ENCODE results near the gene PCDHGA11.
"Not testable (repeated sequence)": the region's sequence is repeated elsewhere in the genome, so short reads cannot be mapped to it uniquely, and the experiment has no call there.

Gene PCDHGA11

GRCh38 chr5:141420855-141421488 lies at the start of gene PCDHGA11:
Gene PCDHGA11, plus strand, starts transcription at chr5:141421051. Its CDS starts 177 bp downstream, at chr5:141421228.
- DNase-seq (ENCODE audit: low read depth): peak; percentile 36

GRCh38 chr5:141371572-141372475 lies 49.0 kb upstream of the PCDHGA11 start:
- no peak overlapping the region for H3K4me3 ChIP-seq (ENCODE audit: low read depth, low read length)
- no peak for DNase-seq (ENCODE audit: low read depth)

More at GRCh38 chr5:141420855-141421488, at the start of gene PCDHGA11:
- H3K4me3 ChIP-seq (ENCODE audit: low read depth, low read length): peak within 1 kb of the TSS; percentile 60

GRCh38 chr5:141373673-141374317 lies 47.1 kb upstream of the PCDHGA11 start, which contains the start of gene PCDHGA6:
Gene PCDHGA6, plus strand, starts transcription at chr5:141373891. Its CDS starts 193 bp downstream, at chr5:141374084.
- H3K4me3 ChIP-seq (ENCODE audit: low read depth, low read length): peak within 1 kb of the TSS; percentile 49
- DNase-seq (ENCODE audit: low read depth): no peak

GRCh38 chr5:141374627-141375026 lies 46.2 kb upstream of the PCDHGA11 start:
- DNase-seq (ENCODE audit: low read depth): no peak
- H3K4me3 ChIP-seq (ENCODE audit: low read depth, low read length): no peak overlapping the region

GRCh38 chr5:141375444-141376155 lies 45.3 kb upstream of the PCDHGA11 start:
- DNase-seq (ENCODE audit: low read depth); H3K4me3 ChIP-seq (ENCODE audit: low read depth, low read length): not testable (repeated sequence)

GRCh38 chr5:141382469-141383294 lies 38.2 kb upstream of the PCDHGA11 start, which contains the start of gene PCDHGA7:
Gene PCDHGA7, plus strand, starts transcription at chr5:141382742. Its CDS starts 158 bp downstream, at chr5:141382900.
- H3K4me3 ChIP-seq (ENCODE audit: low read depth, low read length): peak within 1 kb of the TSS; percentile 61
- no peak for DNase-seq (ENCODE audit: low read depth)

- peak overlapping the region; percentile 61 for H3K4me3 ChIP-seq (ENCODE audit: low read depth, low read length)
- DNase-seq (ENCODE audit: low read depth): no peak
Measured at GRCh38 chr5:141383345-141383744, 37.5 kb upstream of the PCDHGA11 start.

GRCh38 chr5:141384471-141385267 lies 36.2 kb upstream of the PCDHGA11 start:
- no peak overlapping the region for H3K4me3 ChIP-seq (ENCODE audit: low read depth, low read length)
- DNase-seq (ENCODE audit: low read depth): no peak

- peak within 1 kb of the TSS; percentile 39 for H3K4me3 ChIP-seq (ENCODE audit: low read depth, low read length)
- not testable (repeated sequence) for DNase-seq (ENCODE audit: low read depth)
Measured at GRCh38 chr5:141387557-141388311, 33.1 kb upstream of the PCDHGA11 start, which contains the start of gene PCDHGB4. Gene PCDHGB4, plus strand, starts transcription at chr5:141387698. Its CDS starts 187 bp downstream, at chr5:141387885.

GRCh38 chr5:141388661-141389060 lies 32.2 kb upstream of the PCDHGA11 start:
- DNase-seq (ENCODE audit: low read depth): no peak
- H3K4me3 ChIP-seq (ENCODE audit: low read depth, low read length): no peak overlapping the region

- H3K4me3 ChIP-seq (ENCODE audit: low read depth, low read length): no peak overlapping the region
Measured at GRCh38 chr5:141389153-141390042, 31.5 kb upstream of the PCDHGA11 start.

GRCh38 chr5:141392429-141393198 lies 28.2 kb upstream of the PCDHGA11 start, which contains the start of gene PCDHGA8:
Gene PCDHGA8, plus strand, starts transcription at chr5:141392633. Its CDS starts 181 bp downstream, at chr5:141392814.
- H3K4me3 ChIP-seq (ENCODE audit: low read depth, low read length): no peak within 1 kb of the TSS
- DNase-seq (ENCODE audit: low read depth): no peak

More at GRCh38 chr5:141389153-141390042, 31.5 kb upstream of the PCDHGA11 start:
- DNase-seq (ENCODE audit: low read depth): no peak

- no peak for DNase-seq (ENCODE audit: low read depth)
- no peak overlapping the region for H3K4me3 ChIP-seq (ENCODE audit: low read depth, low read length)
Measured at GRCh38 chr5:141393267-141393666, 27.6 kb upstream of the PCDHGA11 start.

- not testable (repeated sequence) for DNase-seq (ENCODE audit: low read depth)
Measured at GRCh38 chr5:141394401-141395187, 26.3 kb upstream of the PCDHGA11 start.

More at GRCh38 chr5:141394401-141395187, 26.3 kb upstream of the PCDHGA11 start:
- H3K4me3 ChIP-seq (ENCODE audit: low read depth, low read length): not testable (repeated sequence)
